ENCODE measurements around the gene MFSD11.

The MFSD11 gene

GRCh38 chr17:76826330-76827068 lies 88.6 kb downstream of the MFSD11 start:
- DNase-seq (ENCODE audit: extremely low read depth in 1 of 2, low read depth in 1 of 2) = no peak

- DNase-seq (ENCODE audit: extremely low read depth in 1 of 2, low read depth in 1 of 2) = no peak
Observed at GRCh38 chr17:76827736-76828135, 89.8 kb downstream of the MFSD11 start.
